HepG2 (cell line): ENCODE results near the gene STK36. TPM values are rescaled to one million over a fixed set of nuclear protein-coding genes. Genes with fewer than 3 reads are reported as not detected.
A peak's percentile ranks its signal among the peaks of the same experiment; 100 is the strongest.

Experiments used
- AHR ChIP-seq: IDR thresholded peaks from 2 replicates; pipeline ENCODE4 v1.6.1; 2018; ENCODE audit warnings: missing genetic modification reagents, missing compliant biosample characterization
- CAMTA2 ChIP-seq: sonication (generic); formaldehyde crosslinking; IDR thresholded peaks from 2 replicates; pipeline ENCODE4 v1.4.0; 2020; ENCODE audit warnings: mild to moderate bottlenecking, missing genetic modification reagents, borderline replicate concordance
- FOXA1 ChIP-seq, 2 experiments: fragments of 450-650 bp in 1 of 2; sonication (generic) in 1 of 2; formaldehyde crosslinking in 1 of 2; IDR thresholded peaks; 2 replicates each; pipeline versions ENCODE4 v1.4.0 to v1.6.1; 2016 to 2020; ENCODE audit warnings: missing genetic modification reagents in 1 of 2
- GLI4 ChIP-seq: sonication (generic); formaldehyde crosslinking; IDR thresholded peaks from 2 replicates; pipeline ENCODE4 v1.5.1; 2020; ENCODE audit warnings: missing genetic modification reagents, mild to moderate bottlenecking, moderate library complexity, borderline replicate concordance
- HNRNPK ChIP-seq: fragments of 200-400 bp; formaldehyde crosslinking; IDR thresholded peaks from 2 replicates; pipeline ENCODE4 v1.6.1; 2018; ENCODE audit warnings: low read length, low read depth, moderate library complexity, mild to moderate bottlenecking; ENCODE audit not compliant: poor library complexity, severe bottlenecking
- MIXL1 ChIP-seq: IDR thresholded peaks from 2 replicates; pipeline ENCODE4 v1.6.1; 2016
- MTA1 ChIP-seq: sonication (generic); formaldehyde crosslinking; IDR thresholded peaks from 2 replicates; pipeline ENCODE4 v1.4.0; 2020; ENCODE audit warnings: missing genetic modification reagents, mild to moderate bottlenecking, borderline replicate concordance
- MTF2 ChIP-seq: sonication (generic); formaldehyde crosslinking; IDR thresholded peaks from 2 replicates; pipeline ENCODE4 v1.5.0; 2020; ENCODE audit warnings: missing genetic modification reagents, borderline replicate concordance
- ONECUT2 ChIP-seq: sonication (generic); formaldehyde crosslinking; IDR thresholded peaks from 2 replicates; pipeline ENCODE4 v1.4.0; 2020; ENCODE audit warnings: missing genetic modification reagents
- PITX1 ChIP-seq: sonication (generic); formaldehyde crosslinking; IDR thresholded peaks from 2 replicates; pipeline ENCODE4 v1.5.1; 2020; ENCODE audit warnings: mild to moderate bottlenecking, missing genetic modification reagents
- RARG ChIP-seq: sonication (generic); formaldehyde crosslinking; IDR thresholded peaks from 2 replicates; pipeline ENCODE4 v1.4.0; 2020; ENCODE audit warnings: low read depth, mild to moderate bottlenecking, missing genetic modification reagents
- SYNCRIP ChIP-seq: fragments of 200-400 bp; formaldehyde crosslinking; IDR thresholded peaks from 2 replicates; pipeline ENCODE4 v1.6.1; 2018; ENCODE audit warnings: mild to moderate bottlenecking, low read depth, low read length; ENCODE audit not compliant: insufficient read depth
- TCF7L2 ChIP-seq: IDR thresholded peaks from 2 replicates; pipeline ENCODE4 v1.6.1; 2011; ENCODE audit warnings: mild to moderate bottlenecking, low read depth, low read length, moderate library complexity
- ZFP36 ChIP-seq: fragments of 150-350 bp; IDR thresholded peaks from 2 replicates; pipeline ENCODE4 v1.6.1; 2018; ENCODE audit warnings: borderline replicate concordance, low read length, low read depth; ENCODE audit not compliant: partially characterized antibody
- ZNF609 ChIP-seq: sonication (generic); formaldehyde crosslinking; IDR thresholded peaks from 2 replicates; pipeline ENCODE4 v1.4.0; 2020; ENCODE audit warnings: mild to moderate bottlenecking, missing genetic modification reagents, borderline replicate concordance
- ZNF644 ChIP-seq: IDR thresholded peaks from 2 replicates; pipeline ENCODE4 v1.6.1; 2016; ENCODE audit warnings: low read depth
- ZNF746 ChIP-seq: sonication (generic); formaldehyde crosslinking; IDR thresholded peaks from 2 replicates; pipeline ENCODE4 v1.8.0; 2022; ENCODE audit warnings: mild to moderate bottlenecking, missing genetic modification reagents
- ZNF850 ChIP-seq: sonication (generic); formaldehyde crosslinking; conservative IDR thresholded peaks from 2 replicates; pipeline ENCODE4 v1.9.0; 2021; ENCODE audit warnings: mild to moderate bottlenecking, missing genetic modification reagents
- polyA plus RNA-seq, 8 experiments: library from polyadenylated mRNA; depleted of rRNA in 3 of 8; stranded (reverse) in 7 of 8; unstranded in 1 of 8; fragments of >200 nt; fragmentation: Illumina TruSeq in 4 of 8; extraction: Trizol in 4 of 8; gene quantifications; 2 replicates each; pipeline versions ENCODE4 v1.2.1 to v1.2.3, GENCODE V29; 2011 to 2016; ENCODE audit warnings: low read depth in 4 of 8, missing spikeins in 1 of 8, mixed read lengths in 1 of 8; ENCODE audit not compliant: insufficient read depth in 1 of 8
- total RNA-seq, 5 experiments: library from RNA; depleted of rRNA; stranded (reverse); fragments of >200 nt; fragmentation: Illumina TruSeq; extraction: Trizol; gene quantifications; 2 replicates each; pipeline ENCODE4 v1.2.3, GENCODE V29; 2016; ENCODE audit warnings: low read depth in 1 of 5
- TF ChIP-seq, protein P1 (sequence below): sonication (generic); formaldehyde crosslinking; IDR thresholded peaks from 2 replicates; pipeline ENCODE4 v1.4.0; 2020; ENCODE audit warnings: mild to moderate bottlenecking, low read depth, missing genetic modification reagents
- TF ChIP-seq, protein P2 (sequence below): sonication (generic); formaldehyde crosslinking; conservative IDR thresholded peaks from 2 replicates; pipeline ENCODE4 v1.8.0; 2022; ENCODE audit warnings: mild to moderate bottlenecking, moderate library complexity, missing genetic modification reagents

Gene STK36
- total and polyA plus RNA-seq, 2 of the 13 experiments (the other 11 are each of a cell fraction or from before 2014, with no cell fraction given): 45.9 to 83.5 TPM

DNA sequence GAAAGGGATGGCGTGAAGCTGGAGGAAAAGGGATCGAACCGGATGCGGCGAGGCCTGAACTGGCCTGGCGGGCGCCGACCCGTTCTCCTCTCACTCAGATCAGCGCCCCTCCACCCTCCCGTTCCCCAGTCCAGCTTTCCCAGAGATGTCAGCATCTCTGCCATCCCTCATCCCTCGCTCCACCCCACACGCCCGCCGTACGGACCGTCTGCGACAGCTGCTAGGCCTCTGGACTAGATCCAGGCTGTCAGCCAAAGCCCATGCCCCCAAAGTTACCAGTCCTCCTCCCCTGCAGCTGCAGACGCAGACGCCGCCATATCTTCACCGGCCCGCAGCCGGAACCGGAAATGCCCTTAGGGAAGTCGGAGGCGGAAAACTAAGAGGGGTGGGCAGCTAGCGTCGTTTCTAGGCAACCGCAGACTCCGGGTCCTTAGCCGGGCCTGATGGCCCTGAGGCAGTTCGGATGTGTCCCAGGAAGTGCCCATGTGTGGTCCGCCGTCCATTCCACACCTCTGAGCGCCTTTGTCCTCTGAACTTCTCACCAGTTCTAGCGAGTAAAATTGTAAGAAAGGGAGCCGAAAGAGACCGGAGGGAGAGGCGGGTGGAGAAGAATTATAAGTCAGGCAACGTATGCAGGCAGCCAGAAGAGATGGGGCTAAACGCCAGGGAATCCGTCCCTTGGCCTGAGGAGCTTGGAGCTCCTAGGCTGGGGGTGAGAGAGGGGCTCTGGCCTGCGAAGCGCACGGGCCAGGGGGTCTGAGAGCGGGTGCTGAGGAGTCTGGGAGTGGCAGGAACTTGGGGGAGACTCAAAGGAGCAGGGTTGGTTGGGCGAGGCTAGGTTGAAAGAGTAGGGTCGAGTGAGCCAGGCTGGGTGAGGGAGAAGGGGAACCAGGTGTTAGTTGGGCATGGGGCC, at the start of gene STK36, which contains the start of gene RNF25 (continued):
- TF ChIP-seq MTF2: no peak
- no peak for TF ChIP-seq TCF7L2
- 0 out of 2 replicates have a peak, but pooled peaks have one; percentile 39 for TF ChIP-seq MIXL1 (CRISPR knock-in tag)
- TF ChIP-seq CAMTA2 (CRISPR knock-in tag): peak; percentile 89
- TF ChIP-seq FOXA1 (IDR thresholded peaks at IDR 0.05): no peak
- TF ChIP-seq FOXA1 (CRISPR knock-in tag; IDR thresholded peaks at IDR 0.05): no peak
- TF ChIP-seq ZFP36: no peak
- TF ChIP-seq ONECUT2 (CRISPR knock-in tag): no peak; the same call in 1 of the 2 replicates
- TF ChIP-seq AHR: no peak
- no peak for TF ChIP-seq ZNF850
- TF ChIP-seq, protein P1, sequence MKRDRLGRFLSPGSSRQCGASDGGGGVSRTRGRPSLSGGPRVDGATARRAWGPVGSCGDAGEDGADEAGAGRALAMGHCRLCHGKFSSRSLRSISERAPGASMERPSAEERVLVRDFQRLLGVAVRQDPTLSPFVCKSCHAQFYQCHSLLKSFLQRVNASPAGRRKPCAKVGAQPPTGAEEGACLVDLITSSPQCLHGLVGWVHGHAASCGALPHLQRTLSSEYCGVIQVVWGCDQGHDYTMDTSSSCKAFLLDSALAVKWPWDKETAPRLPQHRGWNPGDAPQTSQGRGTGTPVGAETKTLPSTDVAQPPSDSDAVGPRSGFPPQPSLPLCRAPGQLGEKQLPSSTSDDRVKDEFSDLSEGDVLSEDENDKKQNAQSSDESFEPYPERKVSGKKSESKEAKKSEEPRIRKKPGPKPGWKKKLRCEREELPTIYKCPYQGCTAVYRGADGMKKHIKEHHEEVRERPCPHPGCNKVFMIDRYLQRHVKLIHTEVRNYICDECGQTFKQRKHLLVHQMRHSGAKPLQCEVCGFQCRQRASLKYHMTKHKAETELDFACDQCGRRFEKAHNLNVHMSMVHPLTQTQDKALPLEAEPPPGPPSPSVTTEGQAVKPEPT (CRISPR knock-in tag): peak; percentile 69; the same call in 1 of the 2 replicates
- TF ChIP-seq ZNF644 (CRISPR knock-in tag): no peak
- TF ChIP-seq SYNCRIP: no peak
- TF ChIP-seq PITX1 (CRISPR knock-in tag): peak; percentile 68
- peak; percentile 30 for TF ChIP-seq HNRNPK
- TF ChIP-seq GLI4 (CRISPR knock-in tag): no peak
- TF ChIP-seq MTA1 (CRISPR knock-in tag): no peak
- no peak; the same call in 1 of the 2 replicates for TF ChIP-seq ZNF746 (CRISPR knock-in tag)
- no peak for TF ChIP-seq RARG
- 0 out of 2 replicates have a peak, but pooled peaks have one; percentile 41 for TF ChIP-seq ZNF609 (CRISPR knock-in tag)
- TF ChIP-seq, protein P2, sequence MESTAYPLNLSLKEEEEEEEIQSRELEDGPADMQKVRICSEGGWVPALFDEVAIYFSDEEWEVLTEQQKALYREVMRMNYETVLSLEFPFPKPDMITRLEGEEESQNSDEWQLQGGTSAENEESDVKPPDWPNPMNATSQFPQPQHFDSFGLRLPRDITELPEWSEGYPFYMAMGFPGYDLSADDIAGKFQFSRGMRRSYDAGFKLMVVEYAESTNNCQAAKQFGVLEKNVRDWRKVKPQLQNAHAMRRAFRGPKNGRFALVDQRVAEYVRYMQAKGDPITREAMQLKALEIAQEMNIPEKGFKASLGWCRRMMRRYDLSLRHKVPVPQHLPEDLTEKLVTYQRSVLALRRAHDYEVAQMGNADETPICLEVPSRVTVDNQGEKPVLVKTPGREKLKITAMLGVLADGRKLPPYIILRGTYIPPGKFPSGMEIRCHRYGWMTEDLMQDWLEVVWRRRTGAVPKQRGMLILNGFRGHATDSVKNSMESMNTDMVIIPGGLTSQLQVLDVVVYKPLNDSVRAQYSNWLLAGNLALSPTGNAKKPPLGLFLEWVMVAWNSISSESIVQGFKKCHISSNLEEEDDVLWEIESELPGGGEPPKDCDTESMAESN (CRISPR knock-in tag): no peak
